ENCODE measurements around the gene FAM50B. TPM values are rescaled to one million over a fixed set of nuclear protein-coding genes. Genes with fewer than 3 reads are reported as not detected.

Gene FAM50B
- total and polyA plus RNA-seq, 10 of the 15 experiments (the other 5 are each of a cell fraction or from before 2014, with no cell fraction given) = 0.58 to 10.2 (median 5.9) TPM

GRCh38 chr6:3820563-3820962 lies 28.6 kb upstream of the FAM50B start:
- FAIRE-seq (no peak), ATAC-seq (no peak), DNase-seq (ENCODE audit: low read depth, low spot score) (no peak)
- no peaks in the 10 kb centered on the region for H3K9me3 ChIP-seq (replicated peaks; ENCODE audit: control insufficient read depth, insufficient read depth, low read length)
- BruUV-seq (replicated peaks) = no TSS peak
- CTCF ChIA-PET = interaction anchor here (0.6 kb wide), 1 partner anchor 256 kb away, joined by 5 read pairs; no protein-coding TSS in a partner anchor
- SMC1A ChIA-PET (ENCODE audit: uncharacterized antibody, unreplicated experiment) = no interaction called here
- RAD21 ChIA-PET (ENCODE audit: unreplicated experiment) = no interaction called here
- no peak overlapping the region for H3K27ac ChIP-seq (ENCODE audit: control insufficient read depth, insufficient read depth)
- no peaks in the 10 kb centered on the region for H3K27me3 ChIP-seq (replicated peaks in 1 of 2; ENCODE audit: control insufficient read depth in 2 of 2, insufficient read depth in 2 of 2, low read length in 1 of 2)
- POLR2A ChIA-PET = no interaction called here
- H3K9ac ChIP-seq (ENCODE audit: control insufficient read depth, insufficient read depth, low read length) = no peak overlapping the region
- in situ Hi-C loops (cut with MboI) = no loop called here
- WGBS (ENCODE audit: insufficient coverage, insufficient replicate concordance, low lambda C conversion rate, missing lambda C conversion rate) = 54% methylated on average over 8 of the region's 8 CpGs
- H3K79me2 ChIP-seq (ENCODE audit: control insufficient read depth, insufficient read depth, low read length) = no peaks in the 10 kb centered on the region
- H3K4me2 ChIP-seq (ENCODE audit: control insufficient read depth, insufficient read depth) = no peak overlapping the region
- H2AFZ ChIP-seq (ENCODE audit: control insufficient read depth, low read depth, low read length) = no peak overlapping the region
- intact Hi-C loops (cut with micrococcal nuclease; ENCODE audit: unreplicated experiment) = no loop called here
- H3K36me3 ChIP-seq (ENCODE audit: control insufficient read depth in 2 of 2, insufficient read depth in 2 of 2, low read length in 1 of 2) = no peaks in the 10 kb centered on the region
- no peak overlapping the region for H3K4me3 ChIP-seq
- H3K4me1 ChIP-seq (ENCODE audit: control insufficient read depth, insufficient read depth, low read length) = no peaks in the 10 kb centered on the region
- H4K20me1 ChIP-seq (ENCODE audit: control insufficient read depth, insufficient read depth) = no peaks in the 10 kb centered on the region
- TF ChIP-seq NR2F1 (conservative IDR thresholded peaks at IDR 0.05) (no peak), MTA2 (IDR thresholded peaks at IDR 0.05; ENCODE audit: low read depth) (no peak), STAT1 (conservative IDR thresholded peaks at IDR 0.05) (no peak), RBBP5 (conservative IDR thresholded peaks at IDR 0.05) (no peak), HSF1 (IDR thresholded peaks at IDR 0.05; ENCODE audit: low read depth, low read length) (no peak), CTCF (IDR thresholded peaks at IDR 0.05 in 2 of 3, conservative IDR thresholded peaks at IDR 0.05 in 1 of 3; ENCODE audit: control insufficient read depth in 2 of 3, extremely low read depth in 1 of 3, insufficient read depth in 1 of 3, low read depth in 3 of 3, low read length in 3 of 3) (no peak), SP1 (IDR thresholded peaks at IDR 0.05; ENCODE audit: low read depth, low read length) (no peak), ZBED1 (IDR thresholded peaks at IDR 0.05; ENCODE audit: borderline replicate concordance) (no peak), ZSCAN29 (IDR thresholded peaks at IDR 0.05) (no peak), REST (IDR thresholded peaks at IDR 0.05; ENCODE audit: low read depth, low read length) (no peak), IRF4 (IDR thresholded peaks at IDR 0.05; ENCODE audit: low read depth, low read length) (no peak), STAT3 (IDR thresholded peaks at IDR 0.05; ENCODE audit: low read depth, low read length) (no peak), JUND (IDR thresholded peaks at IDR 0.05; ENCODE audit: low read depth, low read length) (no peak), BACH1 (IDR thresholded peaks at IDR 0.05; ENCODE audit: borderline replicate concordance) (no peak), RFX5 (IDR thresholded peaks at IDR 0.05; ENCODE audit: low read depth, low read length) (no peak)

Data from GM12878 (cell line).